GM21526 (cell line): ENCODE data around the gene MED1.
"Not testable (repeated sequence)": the region's sequence is repeated elsewhere in the genome, so short reads cannot be mapped to it uniquely, and the experiment has no call there.

Experiments used
- ATAC-seq: cut with Tn5 transposase; IDR thresholded peaks from one replicate; pipeline ENCODE4 v1.9.1; 2021; ENCODE audit warnings: moderate library complexity; ENCODE audit not compliant: unreplicated experiment, low FRiP score

The MED1 gene, protein sequence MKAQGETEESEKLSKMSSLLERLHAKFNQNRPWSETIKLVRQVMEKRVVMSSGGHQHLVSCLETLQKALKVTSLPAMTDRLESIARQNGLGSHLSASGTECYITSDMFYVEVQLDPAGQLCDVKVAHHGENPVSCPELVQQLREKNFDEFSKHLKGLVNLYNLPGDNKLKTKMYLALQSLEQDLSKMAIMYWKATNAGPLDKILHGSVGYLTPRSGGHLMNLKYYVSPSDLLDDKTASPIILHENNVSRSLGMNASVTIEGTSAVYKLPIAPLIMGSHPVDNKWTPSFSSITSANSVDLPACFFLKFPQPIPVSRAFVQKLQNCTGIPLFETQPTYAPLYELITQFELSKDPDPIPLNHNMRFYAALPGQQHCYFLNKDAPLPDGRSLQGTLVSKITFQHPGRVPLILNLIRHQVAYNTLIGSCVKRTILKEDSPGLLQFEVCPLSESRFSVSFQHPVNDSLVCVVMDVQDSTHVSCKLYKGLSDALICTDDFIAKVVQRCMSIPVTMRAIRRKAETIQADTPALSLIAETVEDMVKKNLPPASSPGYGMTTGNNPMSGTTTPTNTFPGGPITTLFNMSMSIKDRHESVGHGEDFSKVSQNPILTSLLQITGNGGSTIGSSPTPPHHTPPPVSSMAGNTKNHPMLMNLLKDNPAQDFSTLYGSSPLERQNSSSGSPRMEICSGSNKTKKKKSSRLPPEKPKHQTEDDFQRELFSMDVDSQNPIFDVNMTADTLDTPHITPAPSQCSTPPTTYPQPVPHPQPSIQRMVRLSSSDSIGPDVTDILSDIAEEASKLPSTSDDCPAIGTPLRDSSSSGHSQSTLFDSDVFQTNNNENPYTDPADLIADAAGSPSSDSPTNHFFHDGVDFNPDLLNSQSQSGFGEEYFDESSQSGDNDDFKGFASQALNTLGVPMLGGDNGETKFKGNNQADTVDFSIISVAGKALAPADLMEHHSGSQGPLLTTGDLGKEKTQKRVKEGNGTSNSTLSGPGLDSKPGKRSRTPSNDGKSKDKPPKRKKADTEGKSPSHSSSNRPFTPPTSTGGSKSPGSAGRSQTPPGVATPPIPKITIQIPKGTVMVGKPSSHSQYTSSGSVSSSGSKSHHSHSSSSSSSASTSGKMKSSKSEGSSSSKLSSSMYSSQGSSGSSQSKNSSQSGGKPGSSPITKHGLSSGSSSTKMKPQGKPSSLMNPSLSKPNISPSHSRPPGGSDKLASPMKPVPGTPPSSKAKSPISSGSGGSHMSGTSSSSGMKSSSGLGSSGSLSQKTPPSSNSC (N-terminal part only)

DNA sequence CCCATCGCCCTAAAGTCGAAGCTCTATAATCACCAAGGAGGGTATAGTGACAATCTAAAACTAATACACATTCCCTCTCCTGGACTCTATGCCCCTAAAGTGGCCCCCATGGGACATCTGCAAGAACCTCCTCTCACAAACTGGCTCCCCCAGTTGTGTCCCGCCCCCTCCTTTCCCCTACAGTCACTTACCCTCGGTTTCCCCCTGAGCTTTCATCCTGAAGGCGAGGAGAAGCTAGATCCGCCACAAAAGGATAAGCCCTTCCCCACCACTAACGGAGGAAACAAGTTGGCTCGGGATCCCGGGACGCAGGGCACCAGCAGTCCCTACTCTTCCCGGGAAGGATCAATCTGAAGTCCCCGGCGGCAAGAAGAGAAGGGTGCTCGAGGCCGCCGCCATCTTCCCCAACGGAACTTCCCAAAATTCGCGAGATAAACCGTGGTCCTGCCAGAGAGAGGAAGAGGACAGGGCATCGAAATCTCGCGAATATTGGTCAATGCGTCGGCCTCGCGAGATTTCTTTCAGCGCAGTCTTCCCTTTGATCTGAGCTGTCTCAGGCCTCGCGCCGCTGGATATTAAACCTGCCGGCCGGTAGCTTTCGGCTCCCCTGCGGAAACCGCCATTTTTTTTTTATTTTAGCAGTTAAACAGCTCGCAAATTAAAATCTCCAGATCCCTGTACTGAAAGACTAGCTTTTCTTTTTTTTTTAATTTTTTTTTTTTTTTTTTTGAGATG lies at the start of gene MED1:
TSS of gene MED1 (minus strand) at position 417 of the 735 bp plus-strand sequence. CDS start at position 216, 201 bp downstream.
- peak; percentile 72 for ATAC-seq

DNA sequence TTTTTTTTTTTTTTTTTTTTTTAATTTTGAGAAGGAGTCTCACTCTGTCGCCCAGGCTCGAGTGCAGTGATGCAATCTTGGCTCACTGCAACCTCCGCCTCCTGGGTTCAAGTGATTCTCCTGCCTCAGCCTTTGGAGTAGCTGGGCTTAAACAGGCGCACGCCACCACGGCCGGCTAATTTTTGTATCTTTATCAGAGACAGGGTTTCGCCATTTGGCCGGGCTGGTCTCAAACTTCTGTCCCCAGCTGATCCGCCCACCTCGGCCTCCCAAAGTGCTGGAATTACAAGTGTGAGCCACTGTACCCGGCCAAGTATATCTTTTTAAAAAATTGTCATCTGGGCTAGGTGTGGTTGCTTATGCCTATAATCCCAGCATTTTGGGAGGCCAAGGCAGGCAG lies 45.9 kb upstream of the MED1 start:
- not testable (repeated sequence) for ATAC-seq

DNA sequence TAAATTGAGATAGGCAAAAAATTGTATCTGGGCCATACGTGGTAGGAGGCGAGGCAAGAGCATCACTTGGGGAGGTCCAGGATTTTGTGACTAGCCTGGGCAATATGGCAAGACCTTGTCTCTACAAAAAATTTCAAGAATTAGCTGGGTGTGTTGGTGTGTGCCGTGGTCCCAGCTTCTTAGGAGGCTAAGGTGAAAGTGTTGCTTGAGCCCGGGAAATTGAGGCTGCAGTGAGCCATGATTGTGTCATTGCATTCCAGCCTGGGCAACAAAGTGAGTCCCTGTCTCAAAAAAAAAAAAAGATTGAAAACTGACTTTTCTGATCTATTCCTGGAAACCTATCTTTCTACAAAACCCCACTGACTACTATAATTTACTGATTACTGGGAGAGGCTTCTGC lies 36.9 kb upstream of the MED1 start:
- ATAC-seq: no peak

DNA sequence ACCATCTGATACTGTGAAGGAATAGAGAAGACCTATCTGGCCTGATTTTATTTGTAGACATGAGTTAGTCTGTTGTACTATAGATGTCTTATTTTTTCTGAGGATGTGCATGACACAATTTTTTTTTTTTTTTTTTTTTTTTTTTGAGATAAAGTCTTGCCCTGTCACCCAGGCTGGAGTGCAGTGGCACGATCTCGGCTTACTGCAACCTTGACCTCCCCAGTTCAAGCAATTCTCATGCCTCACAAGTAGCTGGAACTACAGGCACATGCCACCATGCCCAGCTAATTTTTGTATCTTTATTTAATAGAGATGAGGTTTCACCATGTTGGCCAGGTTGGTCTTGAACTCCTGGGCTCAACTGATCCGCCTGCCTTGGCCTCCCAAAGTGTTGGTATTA lies 36.4 kb upstream of the MED1 start:
- not testable (repeated sequence) for ATAC-seq

DNA sequence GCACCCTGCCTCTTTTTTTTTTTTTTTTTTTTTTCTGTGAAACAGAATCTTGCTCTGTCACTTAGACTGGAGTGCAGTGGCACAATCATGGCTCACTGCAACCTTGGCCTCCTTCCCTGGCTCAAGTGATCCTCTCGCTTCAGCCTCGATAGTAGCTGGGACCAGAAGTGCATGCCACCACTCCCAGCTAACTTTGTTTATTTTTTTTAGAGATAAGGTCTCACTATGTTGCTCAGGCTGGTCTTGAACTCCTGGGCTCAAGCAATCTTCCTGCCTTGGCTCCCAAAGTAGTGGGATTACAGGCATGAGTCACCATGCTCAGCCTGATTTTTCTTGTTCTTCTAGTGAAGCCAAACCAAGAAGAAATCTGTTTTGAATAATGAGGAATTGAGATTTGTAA lies 35.2 kb upstream of the MED1 start:
- ATAC-seq: no peak

DNA sequence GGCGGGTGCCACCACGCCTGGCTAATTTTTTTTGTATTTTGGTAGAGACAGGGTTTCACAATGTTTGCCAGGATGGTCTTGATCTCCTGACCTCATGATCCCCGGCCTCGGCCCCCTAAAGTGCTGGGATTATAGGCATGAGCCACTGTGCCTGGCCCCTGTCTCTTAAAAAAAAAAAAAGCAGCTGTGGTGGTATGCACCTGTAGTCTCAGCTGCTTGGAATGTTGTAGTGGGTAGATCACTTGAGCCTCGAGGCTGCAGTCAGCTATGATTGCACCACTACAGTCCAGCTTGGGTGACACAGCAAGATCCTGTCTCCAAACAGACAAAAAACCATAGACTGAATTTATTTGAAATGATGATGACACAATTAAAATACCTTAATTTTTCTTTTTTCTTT lies 34.5 kb upstream of the MED1 start:
- ATAC-seq: no peak

DNA sequence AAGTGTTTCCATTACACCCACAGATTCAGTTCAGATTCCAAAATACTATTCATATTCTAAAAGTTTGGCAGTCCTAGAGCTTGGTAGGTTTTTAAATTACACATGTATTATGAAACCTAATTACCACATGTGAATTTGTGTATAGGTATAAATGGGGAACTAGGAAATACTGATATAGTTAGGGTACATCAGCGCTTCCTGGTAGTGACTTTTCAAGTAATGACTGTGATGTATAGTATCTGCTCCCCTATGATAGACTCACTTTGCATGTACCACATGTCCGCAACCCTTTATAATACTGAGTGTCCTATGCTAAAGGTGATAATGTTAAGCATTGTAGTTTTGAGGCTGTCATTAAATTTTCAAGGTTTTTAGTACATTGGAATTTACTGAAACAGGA lies 33.1 kb upstream of the MED1 start:
- ATAC-seq: peak; percentile 83

DNA sequence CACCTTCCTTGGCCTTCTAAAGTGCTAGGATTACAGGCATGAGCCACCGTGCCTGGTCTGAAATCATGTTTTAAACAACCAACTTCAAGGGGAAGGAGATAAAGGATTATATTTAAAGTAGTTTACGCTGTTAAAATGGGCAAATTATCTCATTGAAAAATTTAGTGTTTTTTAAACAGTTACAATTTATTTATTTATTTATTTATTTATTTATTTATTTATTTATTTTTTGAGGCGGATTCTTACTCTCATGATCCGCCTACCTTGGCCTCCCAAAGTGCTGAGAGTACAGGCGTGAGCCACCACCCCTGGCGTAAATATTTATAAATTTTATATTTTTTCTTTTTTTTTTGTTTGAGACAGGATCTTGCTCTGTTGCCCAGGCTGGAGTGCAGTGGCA lies 32.4 kb upstream of the MED1 start:
- ATAC-seq: no peak

DNA sequence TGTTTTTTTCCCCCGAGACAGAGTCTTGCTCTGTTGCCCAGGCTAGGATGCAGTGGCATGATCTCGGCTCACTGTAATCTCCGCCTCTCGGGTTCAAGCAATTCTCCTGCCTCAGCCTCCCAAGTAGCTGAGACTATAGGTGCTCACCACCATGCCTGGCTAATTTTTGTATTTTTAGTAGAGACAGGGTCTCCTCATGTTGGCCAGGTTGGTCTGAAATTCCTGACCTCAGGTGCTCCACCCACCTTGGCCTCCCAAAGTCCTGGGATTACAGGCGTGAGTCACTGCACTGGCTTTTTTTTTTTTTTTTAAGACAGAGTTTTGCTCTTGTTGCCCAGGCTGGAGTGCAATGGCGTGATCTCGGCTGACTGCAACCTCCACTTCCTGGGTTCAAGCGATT lies 28.6 kb upstream of the MED1 start:
- not testable (repeated sequence) for ATAC-seq

DNA sequence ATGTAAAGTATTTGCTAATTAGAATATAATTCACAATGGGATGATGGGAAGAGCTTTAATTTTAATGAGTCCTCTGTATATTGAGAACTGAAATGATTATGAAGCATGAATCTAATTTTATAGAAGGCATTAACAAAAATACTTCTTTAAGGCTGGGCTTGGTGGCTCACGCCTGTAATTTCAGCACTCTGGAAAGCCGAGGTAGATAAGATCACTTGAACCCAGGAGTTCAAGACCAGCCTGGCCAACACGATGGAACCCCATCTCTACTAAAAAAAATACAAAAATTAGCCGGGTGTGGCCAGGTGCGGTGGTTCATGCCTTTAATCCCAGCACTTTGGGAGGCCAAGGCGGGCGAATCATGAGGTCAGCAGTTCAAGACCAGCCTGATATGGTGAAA lies 22.2 kb upstream of the MED1 start:
- no peak for ATAC-seq

DNA sequence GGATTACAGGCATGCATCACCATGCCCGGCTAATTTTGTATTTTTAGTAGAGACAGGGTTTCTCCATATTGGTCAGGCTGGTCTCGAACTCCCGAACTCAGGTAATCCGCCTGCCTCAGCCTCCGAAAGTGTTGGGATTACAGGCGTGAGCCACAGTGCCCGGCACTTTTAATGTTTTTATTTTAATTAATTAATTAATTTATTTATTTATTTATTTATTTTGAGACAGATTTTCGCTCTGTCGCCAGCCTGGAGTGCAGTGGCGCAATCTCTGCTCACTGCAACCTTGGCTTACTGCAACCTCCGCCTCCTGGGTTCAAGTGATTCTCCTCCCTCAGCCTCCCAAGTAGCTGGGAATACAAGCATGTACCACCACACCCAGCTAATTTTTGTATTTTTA lies 17.5 kb upstream of the MED1 start:
- not testable (repeated sequence) for ATAC-seq

DNA sequence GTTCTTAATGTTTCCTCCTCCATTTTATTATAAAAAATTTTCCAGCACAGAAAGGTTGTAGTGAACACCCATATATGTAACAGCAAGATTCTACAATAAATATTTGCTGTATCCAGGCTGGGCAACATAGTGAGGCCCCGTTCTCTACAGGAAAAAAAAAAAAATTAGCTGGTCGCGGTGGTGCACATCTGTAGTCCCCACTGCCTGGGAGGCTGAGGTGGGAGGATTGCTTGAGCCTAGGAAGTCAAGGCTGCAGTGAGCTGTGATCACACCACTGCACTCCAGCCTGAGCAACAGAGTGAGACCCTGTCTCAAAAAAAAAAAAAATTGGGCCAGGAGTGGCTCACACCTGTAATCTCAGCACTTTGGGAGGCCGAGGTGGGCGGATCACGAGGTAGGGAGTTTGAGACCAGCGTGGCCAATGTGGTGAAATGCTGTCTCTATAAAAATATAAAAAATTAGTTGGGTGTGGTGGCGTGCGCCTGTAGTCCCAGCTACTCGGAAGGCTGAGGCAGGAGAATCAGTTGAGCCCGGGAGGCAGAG lies 13.6 kb upstream of the MED1 start:
- ATAC-seq: not testable (repeated sequence)

DNA sequence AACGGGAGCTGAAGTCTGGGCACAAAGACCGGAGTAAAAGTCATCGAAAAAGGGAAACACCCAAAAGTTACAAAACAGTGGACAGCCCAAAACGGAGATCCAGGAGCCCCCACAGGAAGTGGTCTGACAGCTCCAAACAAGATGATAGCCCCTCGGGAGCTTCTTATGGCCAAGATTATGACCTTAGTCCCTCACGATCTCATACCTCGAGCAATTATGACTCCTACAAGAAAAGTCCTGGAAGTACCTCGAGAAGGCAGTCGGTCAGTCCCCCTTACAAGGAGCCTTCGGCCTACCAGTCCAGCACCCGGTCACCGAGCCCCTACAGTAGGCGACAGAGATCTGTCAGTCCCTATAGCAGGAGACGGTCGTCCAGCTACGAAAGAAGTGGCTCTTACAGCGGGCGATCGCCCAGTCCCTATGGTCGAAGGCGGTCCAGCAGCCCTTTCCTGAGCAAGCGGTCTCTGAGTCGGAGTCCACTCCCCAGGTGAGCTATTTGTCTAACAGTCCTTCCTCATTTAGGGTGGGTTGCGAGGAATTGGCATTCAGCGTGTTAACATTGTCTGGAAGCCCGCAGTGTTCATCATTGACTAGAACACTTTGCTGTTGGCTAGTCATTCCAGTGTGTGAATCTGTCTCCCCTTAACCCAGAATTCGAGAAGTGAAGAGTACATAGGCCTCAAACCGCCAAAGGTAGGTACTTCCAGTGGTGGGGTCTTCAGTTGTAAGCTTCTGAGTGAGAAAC lies 11.7 kb upstream of the MED1 start:
- ATAC-seq: no peak

DNA sequence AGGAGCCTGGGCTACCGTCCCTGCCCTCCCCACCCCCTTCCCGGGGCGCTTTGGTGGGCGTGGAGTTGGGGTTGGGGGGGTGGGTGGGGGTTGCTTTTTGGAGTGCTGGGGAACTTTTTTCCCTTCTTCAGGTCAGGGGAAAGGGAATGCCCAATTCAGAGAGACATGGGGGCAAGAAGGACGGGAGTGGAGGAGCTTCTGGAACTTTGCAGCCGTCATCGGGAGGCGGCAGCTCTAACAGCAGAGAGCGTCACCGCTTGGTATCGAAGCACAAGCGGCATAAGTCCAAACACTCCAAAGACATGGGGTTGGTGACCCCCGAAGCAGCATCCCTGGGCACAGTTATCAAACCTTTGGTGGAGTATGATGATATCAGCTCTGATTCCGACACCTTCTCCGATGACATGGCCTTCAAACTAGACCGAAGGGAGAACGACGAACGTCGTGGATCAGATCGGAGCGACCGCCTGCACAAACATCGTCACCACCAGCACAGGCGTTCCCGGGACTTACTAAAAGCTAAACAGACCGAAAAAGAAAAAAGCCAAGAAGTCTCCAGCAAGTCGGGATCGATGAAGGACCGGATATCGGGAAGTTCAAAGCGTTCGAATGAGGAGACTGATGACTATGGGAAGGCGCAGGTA lies 11.0 kb upstream of the MED1 start:
- ATAC-seq: no peak

DNA sequence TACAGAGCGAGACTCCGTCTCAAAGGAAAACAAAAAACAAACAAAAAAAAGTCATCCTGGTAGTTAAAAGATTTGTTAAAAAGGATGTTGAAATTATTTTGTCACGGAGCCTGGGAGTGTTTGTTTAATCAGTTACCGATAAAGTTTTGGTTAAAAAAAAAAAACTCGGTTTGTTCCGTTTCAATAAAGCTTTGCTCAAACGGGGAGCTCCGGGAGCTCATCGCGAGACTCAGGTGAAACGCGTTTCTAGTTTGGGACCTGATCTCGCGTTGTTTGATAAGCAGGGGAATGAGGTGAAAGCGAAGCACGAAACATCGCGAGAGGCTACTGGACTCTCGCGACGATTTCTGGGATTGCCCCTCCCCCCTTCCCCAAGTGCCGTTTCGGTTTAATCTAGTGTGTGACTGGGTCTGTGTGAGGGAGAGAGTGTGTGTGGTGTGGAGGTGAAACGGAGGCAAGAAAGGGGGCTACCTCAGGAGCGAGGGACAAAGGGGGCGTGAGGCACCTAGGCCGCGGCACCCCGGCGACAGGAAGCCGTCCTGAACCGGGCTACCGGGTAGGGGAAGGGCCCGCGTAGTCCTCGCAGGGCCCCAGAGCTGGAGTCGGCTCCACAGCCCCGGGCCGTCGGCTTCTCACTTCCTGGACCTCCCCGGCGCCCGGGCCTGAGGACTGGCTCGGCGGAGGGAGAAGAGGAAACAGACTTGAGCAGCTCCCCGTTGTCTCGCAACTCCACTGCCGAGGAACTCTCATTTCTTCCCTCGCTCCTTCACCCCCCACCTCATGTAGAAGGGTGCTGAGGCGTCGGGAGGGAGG lies 10.3 kb upstream of the MED1 start, which contains the start of gene CDK12:
TSS of gene CDK12 (plus strand) at position 374 of the 813 bp plus-strand sequence. CDS start 586 bp downstream, outside the sequence.
- ATAC-seq: peak; percentile 72

DNA sequence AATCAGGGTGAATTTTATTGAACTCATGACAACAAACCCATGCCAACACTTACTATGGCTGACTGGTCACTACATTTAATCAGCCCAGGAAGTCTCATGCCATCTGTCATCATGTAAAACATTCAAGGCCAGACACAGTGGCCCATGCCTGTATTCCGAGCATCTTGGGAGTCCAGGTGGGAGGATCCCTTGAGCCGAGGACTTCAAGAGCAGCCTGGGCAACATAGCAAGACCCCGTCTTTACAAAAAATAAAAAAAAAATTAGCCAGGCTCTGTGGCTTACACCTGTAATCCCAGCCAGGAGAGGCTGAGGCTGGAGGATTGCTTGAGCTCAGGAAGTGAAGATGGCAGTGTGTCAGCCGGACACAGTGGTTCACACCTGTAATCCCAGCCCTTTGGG lies 4.9 kb upstream of the MED1 start:
- no peak for ATAC-seq

DNA sequence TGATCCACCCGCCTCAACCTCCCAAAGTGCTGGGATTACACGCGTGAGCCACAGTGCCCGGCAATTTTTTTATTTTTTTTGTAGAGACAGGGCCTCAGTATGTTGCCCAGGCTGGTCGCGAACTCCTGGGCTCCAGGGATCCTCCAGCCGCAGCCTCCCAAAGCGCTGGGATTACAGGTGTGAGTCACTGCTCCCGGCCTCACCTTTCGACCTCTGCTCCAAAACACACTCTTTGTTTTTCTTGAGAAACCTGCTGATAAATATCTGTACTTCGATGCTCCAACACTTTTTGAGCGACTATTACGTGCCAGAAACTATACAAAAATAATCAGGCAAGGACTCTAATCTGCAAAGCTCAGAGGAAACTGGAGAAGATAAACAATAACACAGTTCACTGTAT lies 1.0 kb downstream of the MED1 start:
- ATAC-seq: no peak

DNA sequence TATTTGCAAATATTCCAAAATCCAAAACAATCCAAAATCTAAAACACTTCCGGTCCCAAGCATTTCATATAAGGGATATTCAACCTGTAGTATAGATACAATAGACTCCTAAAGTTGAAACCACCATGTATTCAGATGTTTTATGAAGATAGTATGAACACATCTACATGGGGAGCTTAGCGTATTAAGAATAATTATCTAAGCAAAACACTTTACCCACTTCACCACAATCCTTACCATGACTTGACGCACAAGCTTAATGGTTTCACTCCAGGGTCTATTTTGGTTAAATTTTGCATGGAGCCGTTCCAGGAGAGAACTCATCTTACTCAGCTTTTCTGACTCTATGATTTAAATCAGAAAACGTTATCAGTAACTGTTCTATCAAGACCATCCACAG lies 3.5 kb downstream of the MED1 start:
- no peak for ATAC-seq
